Mammary epithelial cell (primary cell): ENCODE measurements around the gene INO80.

Experiments used
- EZH2 ChIP-seq: IDR thresholded peaks from 2 replicates; pipeline ENCODE4 v1.6.1; 2012; ENCODE audit warnings: low read length, inconsistent platforms, borderline replicate concordance
- TF ChIP-seq, protein P1 (sequence below), 2 donors: IDR thresholded peaks in 1 of 2; conservative IDR thresholded peaks in 1 of 2; 2 replicates each; pipeline ENCODE4 v1.5.1; 2011 to 2012; ENCODE audit warnings: inconsistent platforms in 2 of 2, low read length in 2 of 2, mild to moderate bottlenecking in 2 of 2, control low read depth in 1 of 2, low read depth in 1 of 2; ENCODE audit not compliant: insufficient read depth in 1 of 2; ENCODE audit errors: extremely low read depth in 1 of 2

DNA sequence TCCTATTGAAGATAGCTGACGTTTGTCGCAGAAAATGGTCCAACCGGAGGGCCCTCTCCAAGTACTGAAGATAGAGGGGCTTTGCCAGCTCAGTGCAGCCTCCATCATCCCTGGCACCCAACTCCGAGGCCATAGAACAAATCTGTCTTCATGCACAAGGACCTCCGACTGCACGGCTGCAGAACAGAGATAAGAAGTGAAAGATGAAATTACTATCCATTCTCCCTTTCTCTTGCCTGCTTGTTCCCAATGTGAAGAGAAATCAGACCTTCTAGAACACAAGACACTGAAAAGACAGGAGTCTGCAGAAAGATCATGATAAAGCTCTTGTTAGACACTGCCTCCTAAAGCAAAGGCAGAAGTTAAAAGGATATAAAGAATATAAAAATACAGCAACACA is 19.9 kb downstream of the INO80 start:
- TF ChIP-seq, protein P1, sequence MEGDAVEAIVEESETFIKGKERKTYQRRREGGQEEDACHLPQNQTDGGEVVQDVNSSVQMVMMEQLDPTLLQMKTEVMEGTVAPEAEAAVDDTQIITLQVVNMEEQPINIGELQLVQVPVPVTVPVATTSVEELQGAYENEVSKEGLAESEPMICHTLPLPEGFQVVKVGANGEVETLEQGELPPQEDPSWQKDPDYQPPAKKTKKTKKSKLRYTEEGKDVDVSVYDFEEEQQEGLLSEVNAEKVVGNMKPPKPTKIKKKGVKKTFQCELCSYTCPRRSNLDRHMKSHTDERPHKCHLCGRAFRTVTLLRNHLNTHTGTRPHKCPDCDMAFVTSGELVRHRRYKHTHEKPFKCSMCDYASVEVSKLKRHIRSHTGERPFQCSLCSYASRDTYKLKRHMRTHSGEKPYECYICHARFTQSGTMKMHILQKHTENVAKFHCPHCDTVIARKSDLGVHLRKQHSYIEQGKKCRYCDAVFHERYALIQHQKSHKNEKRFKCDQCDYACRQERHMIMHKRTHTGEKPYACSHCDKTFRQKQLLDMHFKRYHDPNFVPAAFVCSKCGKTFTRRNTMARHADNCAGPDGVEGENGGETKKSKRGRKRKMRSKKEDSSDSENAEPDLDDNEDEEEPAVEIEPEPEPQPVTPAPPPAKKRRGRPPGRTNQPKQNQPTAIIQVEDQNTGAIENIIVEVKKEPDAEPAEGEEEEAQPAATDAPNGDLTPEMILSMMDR (conservative IDR thresholded peaks at IDR 0.05 in 1 of 2, IDR thresholded peaks at IDR 0.05 in 1 of 2; ENCODE audit: extremely low read depth in 1 of 2, insufficient read depth in 1 of 2, low read depth in 1 of 2, low read length in 2 of 2), result no peak
- TF ChIP-seq EZH2, result no peak
